Right atrium auricular region (tissue), 2 donors: Measurements from ENCODE around the gene ERBB4. TPM values are rescaled to one million over a fixed set of nuclear protein-coding genes. Genes with fewer than 3 reads are reported as not detected.

Source experiments
- DNase-seq: peaks from one replicate; pipeline ENCODE4 v3.0.0-alpha.2; 2019; ENCODE audit warnings: low spot score
- H3K27ac ChIP-seq, 2 donors: fragments of 200-600 bp; sonication (generic); 1 replicate in 1 of 2; 2 replicates in 1 of 2; pipeline ENCODE4 v1.5.1; 2016 to 2019
- H3K27me3 ChIP-seq, 2 donors: fragments of 200-600 bp; sonication (generic); one replicate each; pipeline versions ENCODE4 v1.5.1 to v1.6.0; 2017 to 2019
- H3K36me3 ChIP-seq: fragments of 200-600 bp; sonication (generic); one replicate; pipeline ENCODE4 v1.5.1; 2016
- H3K4me1 ChIP-seq, 2 donors: fragments of 200-600 bp; sonication (generic); one replicate each; pipeline versions ENCODE4 v1.5.1 to v1.6.0; 2017 to 2019
- H3K4me3 ChIP-seq, 2 donors: fragments of 200-600 bp; sonication (generic); 1 replicate in 1 of 2; 2 replicates in 1 of 2; pipeline ENCODE4 v1.5.1; 2017 to 2019; ENCODE audit warnings: mild to moderate bottlenecking in 1 of 2, moderate library complexity in 1 of 2
- H3K9me3 ChIP-seq, 2 donors: fragments of 200-600 bp; sonication (generic); one replicate each; pipeline ENCODE4 v1.5.1; 2019
- CTCF ChIP-seq, 2 donors: fragments of 200-600 bp; sonication (generic); IDR thresholded peaks; one replicate each; pipeline ENCODE4 v1.5.1; 2019; ENCODE audit warnings: antibody characterized with exemption in 2 of 2
- total RNA-seq, 2 donors: library from RNA; depleted of rRNA; stranded (reverse); fragments of >200 nt; gene quantifications; one replicate each; pipeline ENCODE4 v1.1.0, GENCODE V29; 2016

The ERBB4 gene
- total RNA-seq, 2 donors from 2014 or later, result 12.4 to 22.4 TPM

DNA sequence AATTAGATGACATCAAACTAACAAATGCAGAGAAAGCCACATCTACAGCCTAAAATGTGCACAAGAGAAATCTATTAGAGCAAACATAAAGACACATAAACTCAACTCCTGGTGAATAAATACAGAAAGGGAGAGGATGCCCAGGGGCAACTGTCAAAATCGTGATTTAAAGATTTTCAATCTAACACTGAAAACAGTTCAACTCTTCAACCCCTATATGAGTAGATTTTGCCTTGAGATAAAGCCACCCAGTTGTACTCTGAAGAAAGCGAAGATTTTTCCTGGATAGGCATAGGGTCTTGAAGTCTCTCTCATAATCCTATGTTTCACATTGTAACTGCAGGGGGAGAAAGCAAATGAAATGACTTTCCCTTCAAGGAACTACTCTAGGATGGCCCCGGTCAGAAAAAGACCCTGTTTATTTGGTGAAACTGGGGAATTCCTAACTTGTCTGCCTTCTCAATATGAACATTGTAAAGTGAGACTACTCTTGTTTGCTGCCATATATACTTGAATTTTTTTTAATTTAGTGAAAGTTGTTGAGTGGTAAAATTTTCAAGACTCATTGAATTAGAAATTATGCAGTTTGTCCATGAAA is 226.7 kb downstream of the ERBB4 start:
- H3K36me3 ChIP-seq, result no peaks in the 10 kb centered on the region
- H3K4me3 ChIP-seq, result no peak overlapping the region
- no peaks in the 10 kb centered on the region for H3K9me3 ChIP-seq
- no peak for TF ChIP-seq CTCF (IDR thresholded peaks at IDR 0.05)
- H3K27ac ChIP-seq, result no peak overlapping the region
- H3K27me3 ChIP-seq, result no peaks in the 10 kb centered on the region
- DNase-seq, result no peak
- no peaks in the 10 kb centered on the region for H3K4me1 ChIP-seq

DNA sequence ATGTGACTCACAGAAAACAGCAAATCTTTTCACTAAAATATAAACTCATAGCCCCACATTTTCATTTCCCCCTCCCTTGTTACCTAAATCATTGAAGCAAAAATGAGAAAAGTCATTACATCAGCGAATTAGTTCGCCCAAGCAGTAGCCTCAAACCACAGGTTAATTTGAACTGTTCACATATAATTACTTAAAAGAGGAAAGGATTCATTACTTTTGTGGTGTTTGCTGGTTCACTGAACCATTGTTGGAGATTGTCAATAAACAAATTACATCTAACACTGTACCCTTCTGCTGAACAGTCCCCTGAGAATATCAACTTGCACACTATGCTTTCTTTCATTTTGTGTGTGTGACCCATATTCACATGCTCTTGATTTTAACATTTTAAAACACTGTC is 238.7 kb downstream of the ERBB4 start:
- TF ChIP-seq CTCF (IDR thresholded peaks at IDR 0.05), result no peak
- Histone ChIP-seq H3K27me3 (no peaks in the 10 kb centered on the region), H3K9me3 (no peaks in the 10 kb centered on the region), H3K4me1 (no peaks in the 10 kb centered on the region), H3K4me3 (no peak overlapping the region), H3K36me3 (no peaks in the 10 kb centered on the region), H3K27ac (no peak overlapping the region)
- DNase-seq, result no peak

- Histone ChIP-seq H3K27ac (no peak overlapping the region), H3K4me3 (no peak overlapping the region), H3K9me3 (no peaks in the 10 kb centered on the region), H3K27me3 (no peaks in the 10 kb centered on the region), H3K4me1 (no peaks in the 10 kb centered on the region), H3K36me3 (no peaks in the 10 kb centered on the region)
- no peak for DNase-seq
- TF ChIP-seq CTCF (IDR thresholded peaks at IDR 0.05), result no peak
Observed at GRCh38 chr2:212299333-212299732, 239.3 kb downstream of the ERBB4 start.

DNA sequence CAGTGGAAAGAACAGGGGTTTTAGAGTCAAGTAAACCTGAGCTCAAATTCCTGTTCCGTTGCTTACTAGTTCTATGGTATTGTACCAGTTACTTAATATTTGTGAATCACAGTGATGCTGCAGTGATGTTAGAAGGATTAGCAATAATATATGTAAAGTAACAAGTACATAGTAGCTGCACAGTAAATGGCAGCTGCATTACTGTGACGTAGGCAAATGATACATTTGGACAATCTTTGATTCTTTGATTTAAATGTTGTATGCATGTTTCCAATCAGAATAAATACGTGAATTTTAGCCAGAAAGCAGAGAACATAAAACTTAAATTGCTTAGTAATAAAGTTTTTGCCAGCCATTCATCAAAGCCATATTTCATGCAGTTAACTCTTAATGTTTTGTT is 243.0 kb downstream of the ERBB4 start:
- Histone ChIP-seq H3K9me3 (no peaks in the 10 kb centered on the region), H3K4me1 (no peaks in the 10 kb centered on the region), H3K27me3 (no peaks in the 10 kb centered on the region), H3K36me3 (no peaks in the 10 kb centered on the region), H3K4me3 (no peak overlapping the region), H3K27ac (no peak overlapping the region)
- DNase-seq, result no peak
- TF ChIP-seq CTCF (IDR thresholded peaks at IDR 0.05), result no peak

DNA sequence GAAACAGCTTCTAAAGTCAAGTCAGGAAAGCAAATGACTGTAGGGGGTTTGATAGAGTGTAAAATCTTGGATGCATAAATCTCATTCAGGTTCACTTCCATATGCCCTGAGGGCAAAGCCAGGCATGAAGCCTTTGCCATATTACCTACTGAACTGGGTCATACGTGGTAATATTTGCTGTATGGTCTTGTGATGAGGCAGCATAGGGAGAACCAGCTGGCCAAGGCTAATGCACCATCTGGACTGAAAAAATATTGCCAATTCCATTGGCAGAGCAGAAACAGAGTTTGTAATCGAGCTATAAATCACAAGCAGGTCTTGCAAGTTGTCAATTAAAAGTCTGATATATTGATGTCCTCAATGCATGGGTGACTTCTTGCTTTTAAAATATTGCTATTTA is 243.8 kb downstream of the ERBB4 start:
- DNase-seq, result no peak
- no peak for TF ChIP-seq CTCF (IDR thresholded peaks at IDR 0.05)
- Histone ChIP-seq H3K27ac (no peak overlapping the region), H3K4me3 (no peak overlapping the region), H3K9me3 (no peaks in the 10 kb centered on the region), H3K4me1 (no peaks in the 10 kb centered on the region), H3K27me3 (no peaks in the 10 kb centered on the region), H3K36me3 (no peaks in the 10 kb centered on the region)

DNA sequence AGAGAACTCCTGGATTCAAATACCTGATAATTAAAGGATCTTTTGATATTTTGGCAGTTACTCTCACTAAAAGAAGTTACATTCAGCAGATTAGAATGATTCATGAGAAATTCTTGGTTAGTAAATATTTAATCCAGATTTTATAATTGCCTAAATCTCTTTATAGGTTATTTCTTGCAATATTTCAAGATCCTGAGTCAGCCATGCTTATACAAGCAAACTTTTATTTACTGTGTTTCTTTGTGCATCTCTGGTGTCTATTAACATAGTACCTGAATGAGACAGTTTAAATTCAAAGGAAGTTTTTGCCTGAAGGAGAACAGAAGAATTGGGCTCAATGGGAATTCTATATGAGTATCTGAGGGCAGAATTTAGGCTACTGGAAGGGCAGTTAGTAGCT is 249.3 kb downstream of the ERBB4 start:
- TF ChIP-seq CTCF (IDR thresholded peaks at IDR 0.05), result no peak

More for the DNA sequence above, 249.3 kb downstream of the ERBB4 start:
- Histone ChIP-seq H3K9me3 (no peaks in the 10 kb centered on the region), H3K36me3 (no peaks in the 10 kb centered on the region), H3K27ac (no peak overlapping the region), H3K27me3 (no peaks in the 10 kb centered on the region), H3K4me1 (no peaks in the 10 kb centered on the region), H3K4me3 (no peak overlapping the region)
- no peak for DNase-seq
